ENCODE data around the gene DIP2C.

Gene DIP2C

GRCh38 chr10:688312-689120 is 952 bp downstream of the DIP2C start:
- Histone ChIP-seq H3K27me3 (ENCODE audit: insufficient read depth, low read depth, severe bottlenecking) (no peaks in the 10 kb centered on the region), H3K36me3 (no peaks in the 10 kb centered on the region), H3K9me3 (ENCODE audit: severe bottlenecking) (no peaks in the 10 kb centered on the region), H3K27ac (peak overlapping the region; percentile 79), H3K4me3 (ENCODE audit: low read depth, low read length) (peak overlapping the region; percentile 78)
- DNase-seq = peak; percentile 21
- no peak for TF ChIP-seq CTCF (IDR thresholded peaks at IDR 0.05; ENCODE audit: low read depth, low read length)

- DNase-seq = no peak
- H3K4me3 ChIP-seq (ENCODE audit: low read depth, low read length) = no peak overlapping the region
- H3K27ac ChIP-seq = no peak overlapping the region
- H3K9me3 ChIP-seq (ENCODE audit: severe bottlenecking) = no peaks in the 10 kb centered on the region
- H3K27me3 ChIP-seq (ENCODE audit: insufficient read depth, low read depth, severe bottlenecking) = no peaks in the 10 kb centered on the region
- H3K36me3 ChIP-seq = no peaks in the 10 kb centered on the region
- no peak for TF ChIP-seq CTCF (IDR thresholded peaks at IDR 0.05; ENCODE audit: low read depth, low read length)
Measured at GRCh38 chr10:687583-688311, 1.7 kb downstream of the DIP2C start.

- Histone ChIP-seq H3K27me3 (ENCODE audit: insufficient read depth, low read depth, severe bottlenecking) (no peaks in the 10 kb centered on the region), H3K27ac (no peak overlapping the region), H3K36me3 (no peaks in the 10 kb centered on the region), H3K4me3 (ENCODE audit: low read depth, low read length) (no peak overlapping the region), H3K9me3 (ENCODE audit: severe bottlenecking) (no peaks in the 10 kb centered on the region)
- no peak for TF ChIP-seq CTCF (IDR thresholded peaks at IDR 0.05; ENCODE audit: low read depth, low read length)
- DNase-seq = no peak
Measured at GRCh38 chr10:686155-686931, 3.1 kb downstream of the DIP2C start.

GRCh38 chr10:685613-686012 is 3.9 kb downstream of the DIP2C start:
- no peak for DNase-seq
- H3K36me3 ChIP-seq = no peaks in the 10 kb centered on the region
- H3K27ac ChIP-seq = no peak overlapping the region
- H3K27me3 ChIP-seq (ENCODE audit: insufficient read depth, low read depth, severe bottlenecking) = no peaks in the 10 kb centered on the region
- TF ChIP-seq CTCF (IDR thresholded peaks at IDR 0.05; ENCODE audit: low read depth, low read length) = no peak
- no peaks in the 10 kb centered on the region for H3K9me3 ChIP-seq (ENCODE audit: severe bottlenecking)
- no peak overlapping the region for H3K4me3 ChIP-seq (ENCODE audit: low read depth, low read length)

- Histone ChIP-seq H3K36me3 (no peaks in the 10 kb centered on the region), H3K27ac (no peak overlapping the region), H3K9me3 (ENCODE audit: severe bottlenecking) (no peaks in the 10 kb centered on the region), H3K27me3 (ENCODE audit: insufficient read depth, low read depth, severe bottlenecking) (no peaks in the 10 kb centered on the region), H3K4me3 (ENCODE audit: low read depth, low read length) (no peak overlapping the region)
- TF ChIP-seq CTCF (IDR thresholded peaks at IDR 0.05; ENCODE audit: low read depth, low read length) = no peak
- no peak for DNase-seq
Measured at GRCh38 chr10:683448-684071, 5.9 kb downstream of the DIP2C start.

Measured in WERI-Rb-1 (cell line).